GM12878 (cell line): ENCODE data around the gene BBOX1. TPM values are rescaled to one million over a fixed set of nuclear protein-coding genes. Genes with fewer than 3 reads are reported as not detected.

ENCODE experiments used
- ATAC-seq: fragments of 200-7000 bp; cut with Tn5 transposase; 3 replicates; pipeline ENCODE4 v1.9.1; 2020; ENCODE audit warnings: mild to moderate bottlenecking, moderate library complexity
- BruUV-seq: library from RNA; stranded (reverse); fragments of 400-500 nt; replicated peaks from 2 replicates; lab custom pipeline; 2021; lab: Mats Ljungman, UMichigan
- CTCF ChIA-PET: fragments of 300-600 bp; sonication (Branson Sonifier 250); formaldehyde crosslinking; extraction: SDS; loops from one replicate; lab custom pipeline; 2021; ENCODE audit warnings: inconsistent platforms; lab: Yijun Ruan, JAX
- POLR2A ChIA-PET: fragments of 350-600 bp; formaldehyde crosslinking; extraction: SDS; loops from one replicate; lab custom pipeline; 2021; ENCODE audit warnings: inconsistent platforms; lab: Charles Lee
- RAD21 ChIA-PET: fragments of 300-600 bp; sonication (Branson Sonifier 250); formaldehyde crosslinking; loops from one replicate; lab custom pipeline; 2023; ENCODE audit warnings: antibody characterized with exemption; ENCODE audit not compliant: unreplicated experiment; lab: Charles Lee
- SMC1A ChIA-PET: fragments of 300-600 bp; sonication (Branson Sonifier 250); formaldehyde crosslinking; loops from one replicate; lab custom pipeline; 2023; ENCODE audit not compliant: unreplicated experiment, uncharacterized antibody; lab: Charles Lee
- DNase-seq: peaks from one replicate; pipeline ENCODE4 v3.0.0-alpha.2; 2011; ENCODE audit warnings: low read depth, low spot score
- FAIRE-seq: peaks from 3 replicates; lab custom pipeline; 2011; peaks lifted over from hg19 to GRCh38; lab: Jason Lieb, UNC
- H2AFZ ChIP-seq: 2 replicates; pipeline ENCODE4 v1.6.0; 2011; ENCODE audit warnings: low read depth, low read length, control low read depth; ENCODE audit not compliant: control insufficient read depth
- H3K27ac ChIP-seq: 2 replicates; pipeline ENCODE4 v1.5.1; 2011; ENCODE audit warnings: control low read depth; ENCODE audit not compliant: control insufficient read depth, insufficient read depth
- H3K27me3 ChIP-seq, 2 experiments: replicated peaks in 1 of 2; 2 replicates each; pipeline versions ENCODE4 v1.6.0 to v1.6.1; 2011; ENCODE audit warnings: low read length in 1 of 2; ENCODE audit not compliant: control insufficient read depth in 2 of 2, insufficient read depth in 2 of 2
- H3K36me3 ChIP-seq, 2 experiments: 2 replicates each; pipeline ENCODE4 v1.5.1; 2011; ENCODE audit warnings: low read length in 1 of 2; ENCODE audit not compliant: control insufficient read depth in 2 of 2, insufficient read depth in 2 of 2
- H3K4me1 ChIP-seq: 2 replicates; pipeline ENCODE4 v1.6.1; 2011; ENCODE audit warnings: mild to moderate bottlenecking, low read length, moderate library complexity, mixed read lengths; ENCODE audit not compliant: control insufficient read depth, insufficient read depth
- H3K4me2 ChIP-seq: 2 replicates; pipeline ENCODE4 v1.6.0; 2011; ENCODE audit warnings: control low read depth; ENCODE audit not compliant: control insufficient read depth, insufficient read depth
- H3K4me3 ChIP-seq: fragments of 200-600 bp; sonication (generic); 2 replicates; pipeline ENCODE4 v1.5.1; 2016
- H3K79me2 ChIP-seq: 2 replicates; pipeline ENCODE4 v1.6.0; 2011; ENCODE audit warnings: low read length; ENCODE audit not compliant: control insufficient read depth, insufficient read depth
- H3K9ac ChIP-seq: 2 replicates; pipeline ENCODE4 v1.8.0; 2011; ENCODE audit warnings: low read length, control low read depth, mixed read lengths; ENCODE audit not compliant: control insufficient read depth, insufficient read depth
- H3K9me3 ChIP-seq: replicated peaks from 3 replicates; pipeline ENCODE4 v1.5.1; 2011; ENCODE audit warnings: mild to moderate bottlenecking, low read length; ENCODE audit not compliant: control insufficient read depth, insufficient read depth
- H4K20me1 ChIP-seq: 2 replicates; pipeline ENCODE4 v1.6.0; 2011; ENCODE audit not compliant: control insufficient read depth, insufficient read depth
- ATF2 ChIP-seq: IDR thresholded peaks from 2 replicates; pipeline ENCODE4 v1.6.1; 2012; ENCODE audit warnings: low read length, inconsistent platforms
- BCLAF1 ChIP-seq: fragments of 450-650 bp; IDR thresholded peaks from 2 replicates; pipeline ENCODE4 v1.6.1; 2017; ENCODE audit warnings: antibody characterized with exemption, mild to moderate bottlenecking, moderate library complexity
- CTCF ChIP-seq, 3 experiments: IDR thresholded peaks in 2 of 3; conservative IDR thresholded peaks in 1 of 3; 2 replicates each; pipeline ENCODE4 v1.5.1; 2011; ENCODE audit warnings: low read depth in 3 of 3, low read length in 3 of 3, mild to moderate bottlenecking in 3 of 3, control low read depth in 2 of 3, moderate library complexity in 2 of 3, inconsistent platforms in 1 of 3, mixed read lengths in 1 of 3; ENCODE audit not compliant: control insufficient read depth in 2 of 3, insufficient read depth in 1 of 3; ENCODE audit errors: extremely low read depth in 1 of 3
- E2F4 ChIP-seq: IDR thresholded peaks from 2 replicates; pipeline ENCODE4 v1.6.1; 2012; ENCODE audit warnings: low read depth, low read length, improper control_type of control experiment
- ESRRA ChIP-seq: IDR thresholded peaks from 2 replicates; pipeline ENCODE4 v1.6.1; 2012; ENCODE audit warnings: mild to moderate bottlenecking, low read length, improper control_type of control experiment
- HDAC2 ChIP-seq: fragments of 200-600 bp; sonication (generic); IDR thresholded peaks from 2 replicates; pipeline ENCODE4 v1.6.1; 2017
- IKZF2 ChIP-seq, 2 experiments: fragments of 450-650 bp; IDR thresholded peaks; 2 replicates each; pipeline ENCODE4 v1.6.1; 2017; ENCODE audit warnings: mild to moderate bottlenecking in 2 of 2, moderate library complexity in 2 of 2
- MAX ChIP-seq: IDR thresholded peaks from 2 replicates; pipeline ENCODE4 v1.6.1; 2012; ENCODE audit warnings: low read depth, low read length, improper control_type of control experiment
- SRF ChIP-seq, 2 experiments: IDR thresholded peaks; 2 replicates each; pipeline ENCODE4 v1.6.1; 2011; ENCODE audit warnings: low read depth in 2 of 2, low read length in 2 of 2, mild to moderate bottlenecking in 1 of 2, moderate library complexity in 1 of 2
- ZNF207 ChIP-seq: fragments of 450-650 bp; IDR thresholded peaks from 2 replicates; pipeline ENCODE4 v1.6.1; 2014; ENCODE audit warnings: antibody characterized with exemption, mild to moderate bottlenecking, borderline replicate concordance
- ZNF687 ChIP-seq: fragments of 450-650 bp; IDR thresholded peaks from 2 replicates; pipeline ENCODE4 v1.6.1; 2017; ENCODE audit warnings: mild to moderate bottlenecking, moderate library complexity
- ZSCAN29 ChIP-seq: fragments of 450-650 bp; IDR thresholded peaks from 2 replicates; pipeline ENCODE4 v1.6.1; 2017; ENCODE audit warnings: mild to moderate bottlenecking, moderate library complexity
- WGBS: methylation state at CpG from one replicate; pipeline ENCODE4 v1.1.6; 2016; ENCODE audit warnings: low lambda C conversion rate; ENCODE audit not compliant: insufficient replicate concordance, insufficient coverage; ENCODE audit errors: missing lambda C conversion rate; 5-methylcytosine and 5-hydroxymethylcytosine counted together
- in situ Hi-C: fragments of 300-500 bp; cut with MboI; formaldehyde crosslinking; loops from 9 replicates; pipeline ENCODE4 v1.14.3; 2018; ENCODE audit warnings: mixed read lengths
- intact Hi-C: fragments of 100-400 bp; cut with micrococcal nuclease; formaldehyde crosslinking; loops from one replicate; pipeline ENCODE4 v1.14.2; 2022; ENCODE audit not compliant: unreplicated experiment
- polyA plus RNA-seq, 11 experiments: library from polyadenylated mRNA; depleted of rRNA in 4 of 11; unstranded in 6 of 11; stranded (reverse) in 5 of 11; fragments of >200 nt; fragmentation: Nextera tagmentation in 4 of 11; fragmentation: Illumina TruSeq in 1 of 11; extraction: Ambion mirVana in 4 of 11; extraction: Trizol in 1 of 11; gene quantifications; 1 replicate in 1 of 11; 2 replicates in 10 of 11; pipeline versions ENCODE4 v1.2.1 to v1.2.3, GENCODE V29; 2011 to 2016; ENCODE audit warnings: inconsistent platforms in 2 of 11, missing spikeins in 2 of 11, low read depth in 1 of 11
- total RNA-seq, 4 experiments: library from RNA; depleted of rRNA in 3 of 4; stranded (reverse); fragments of >200 nt in 3 of 4; fragmentation: Illumina TruSeq in 1 of 4; extraction: Trizol in 1 of 4; gene quantifications; 2 replicates each; pipeline versions ENCODE4 v1.2.1 to v1.2.3, GENCODE V29; 2013 to 2021

Gene BBOX1
- total and polyA plus RNA-seq, 10 of the 15 experiments (the other 5 are each of a cell fraction or from before 2014, with no cell fraction given), result 3.5 TPM; not detected in 9

GRCh38 chr11:27064086-27064485 is 23.5 kb downstream of the BBOX1 start:
- in situ Hi-C loops (no loop called here), intact Hi-C loops (no loop called here)
- no TSS peak for BruUV-seq
- no peak for TF ChIP-seq ATF2
- no peak for TF ChIP-seq ESRRA
- TF ChIP-seq ZSCAN29, result no peak
- no peak for TF ChIP-seq ZNF207
- TF ChIP-seq BCLAF1, result no peak
- TF ChIP-seq E2F4, result no peak
- TF ChIP-seq MAX, result no peak
- TF ChIP-seq CTCF (IDR thresholded peaks at IDR 0.05 in 2 of 3, conservative IDR thresholded peaks at IDR 0.05 in 1 of 3; ENCODE audit: control insufficient read depth in 2 of 3, extremely low read depth in 1 of 3, insufficient read depth in 1 of 3, low read depth in 3 of 3, low read length in 3 of 3), result no peak
- no peak for TF ChIP-seq ZNF687
- no peak for TF ChIP-seq HDAC2
- no peak for TF ChIP-seq IKZF2 (IDR thresholded peaks at IDR 0.05)
- TF ChIP-seq SRF (IDR thresholded peaks at IDR 0.05; ENCODE audit: low read depth in 2 of 2, low read length in 2 of 2), result no peak

More at GRCh38 chr11:27064086-27064485, 23.5 kb downstream of the BBOX1 start:
- no peak for FAIRE-seq
- no peak overlapping the region for H3K27ac ChIP-seq
- no peaks in the 10 kb centered on the region for H3K36me3 ChIP-seq
- H3K9ac ChIP-seq, result no peak overlapping the region
- RAD21 ChIA-PET, result no interaction called here
- 47% methylated on average over 2 of the region's 2 CpGs for WGBS
- H3K9me3 ChIP-seq, result no peaks in the 10 kb centered on the region
- H3K79me2 ChIP-seq, result no peaks in the 10 kb centered on the region
- H3K4me1 ChIP-seq, result no peaks in the 10 kb centered on the region
- no peak for DNase-seq
- POLR2A ChIA-PET, result no interaction called here
- ATAC-seq, result no peak
- CTCF ChIA-PET, result interaction anchor here (1.6 kb wide), 1 partner anchor 779 kb away, joined by 5 read pairs; no protein-coding TSS in a partner anchor
- no peak overlapping the region for H3K4me2 ChIP-seq
- H4K20me1 ChIP-seq, result no peaks in the 10 kb centered on the region
- SMC1A ChIA-PET, result interaction anchor here (1.3 to 2.0 kb wide), 3 partner anchors 9 to 20 kb away, joined by 3 to 5 read pairs (median 4); no protein-coding TSS in a partner anchor
- no peak overlapping the region for H3K4me3 ChIP-seq
- no peaks in the 10 kb centered on the region for H3K27me3 ChIP-seq
- no peak overlapping the region for H2AFZ ChIP-seq
